Measurements from ENCODE around the gene NUP210L.

Gene NUP210L

GRCh38 chr1:153956997-153957715 is 197.7 kb downstream of the NUP210L start:
- no peak for DNase-seq

GRCh38 chr1:153954826-153955225 is 200.0 kb downstream of the NUP210L start:
- TF ChIP-seq CTCF (IDR thresholded peaks at IDR 0.05) = no peak
- Mint-ChIP-seq H3K27me3 (ENCODE audit: low read depth, poor library complexity) (no peaks in the 10 kb centered on the region), H3K4me1 (peaks cover 45% of the 10 kb centered on the region), H3K4me3 (no peak overlapping the region), H3K9me3 (no peaks in the 10 kb centered on the region), H3K27ac (no peak overlapping the region), H3K36me3 (ENCODE audit: low read depth) (peaks cover 28% of the 10 kb centered on the region)
- DNase-seq = no peak

More at GRCh38 chr1:153956997-153957715, 197.7 kb downstream of the NUP210L start:
- Mint-ChIP-seq H3K36me3 (ENCODE audit: low read depth) (peaks cover 28% of the 10 kb centered on the region), H3K27ac (peak overlapping the region; percentile 99), H3K4me3 (peak overlapping the region; percentile 93), H3K27me3 (ENCODE audit: low read depth, poor library complexity) (no peaks in the 10 kb centered on the region), H3K4me1 (peaks cover 63% of the 10 kb centered on the region), H3K9me3 (no peaks in the 10 kb centered on the region)
- TF ChIP-seq CTCF (IDR thresholded peaks at IDR 0.05) = no peak

GRCh38 chr1:153953859-153954365 is 201.0 kb downstream of the NUP210L start:
- Mint-ChIP-seq H3K36me3 (ENCODE audit: low read depth) (peaks cover 31% of the 10 kb centered on the region), H3K4me3 (no peak overlapping the region), H3K27me3 (ENCODE audit: low read depth, poor library complexity) (no peaks in the 10 kb centered on the region), H3K27ac (peak overlapping the region; percentile 4), H3K4me1 (peaks cover 36% of the 10 kb centered on the region), H3K9me3 (no peaks in the 10 kb centered on the region)
- no peak for TF ChIP-seq CTCF (IDR thresholded peaks at IDR 0.05)
- DNase-seq = no peak

- peaks cover 39% of the 10 kb centered on the region for H3K4me1 Mint-ChIP-seq
- TF ChIP-seq CTCF (IDR thresholded peaks at IDR 0.05) = no peak
- H3K36me3 Mint-ChIP-seq (ENCODE audit: low read depth) = peaks cover 36% of the 10 kb centered on the region
- DNase-seq = no peak
- H3K27me3 Mint-ChIP-seq (ENCODE audit: low read depth, poor library complexity) = no peaks in the 10 kb centered on the region
- no peak overlapping the region for H3K27ac Mint-ChIP-seq
- no peaks in the 10 kb centered on the region for H3K9me3 Mint-ChIP-seq
- H3K4me3 Mint-ChIP-seq = no peak overlapping the region
Observed at GRCh38 chr1:153951801-153952200, 203.1 kb downstream of the NUP210L start.

- no peak overlapping the region for H3K4me3 Mint-ChIP-seq
- no peak for DNase-seq
- no peaks in the 10 kb centered on the region for H3K9me3 Mint-ChIP-seq
- no peaks in the 10 kb centered on the region for H3K27me3 Mint-ChIP-seq (ENCODE audit: low read depth, poor library complexity)
- peaks cover 35% of the 10 kb centered on the region for H3K4me1 Mint-ChIP-seq
- H3K36me3 Mint-ChIP-seq (ENCODE audit: low read depth) = peaks cover 36% of the 10 kb centered on the region
- TF ChIP-seq CTCF (IDR thresholded peaks at IDR 0.05) = no peak
- H3K27ac Mint-ChIP-seq = no peak overlapping the region
Observed at GRCh38 chr1:153951183-153951582, 203.7 kb downstream of the NUP210L start.
